B cell (primary cell): Measurements from ENCODE around the gene RIC1. TPM values are rescaled to one million over a fixed set of nuclear protein-coding genes. Genes with fewer than 3 reads are reported as not detected.

ENCODE experiments used
- ATAC-seq: fragments of 200-7000 bp; cut with Tn5 transposase; one replicate; pipeline ENCODE4 v1.10.0; 2021; ENCODE audit warnings: low read depth, mild to moderate bottlenecking, moderate number of reproducible peaks, moderate library complexity
- CTCF ChIA-PET: fragments of 350-600 bp; sonication (Branson Sonifier 250); formaldehyde crosslinking; loops from one replicate; lab custom pipeline; 2021; ENCODE audit warnings: antibody characterized with exemption, inconsistent platforms; lab: Charles Lee
- POLR2A ChIA-PET: fragments of 350-600 bp; sonication (Branson Sonifier 250); formaldehyde crosslinking; loops from one replicate; lab custom pipeline; 2021; ENCODE audit warnings: antibody characterized with exemption; lab: Charles Lee
- DNase-seq: peaks from one replicate; pipeline ENCODE4 v3.0.0; 2013
- H2AFZ ChIP-seq: 2 replicates; pipeline ENCODE4 v1.6.1; 2012; ENCODE audit warnings: mild to moderate bottlenecking, low read depth, low read length; ENCODE audit not compliant: insufficient read depth, poor library complexity, severe bottlenecking
- H3K27ac ChIP-seq, 2 donors: 1 replicate in 1 of 2; 2 replicates in 1 of 2; pipeline ENCODE4 v1.5.1; 2012 to 2013; ENCODE audit warnings: low read length in 2 of 2, mild to moderate bottlenecking in 2 of 2, moderate library complexity in 1 of 2
- H3K27me3 ChIP-seq, 4 experiments: fragments of 200-600 bp in 1 of 4; sonication (generic) in 1 of 4; replicated peaks in 1 of 4; 1 replicate in 2 of 4; 2 replicates in 2 of 4; pipeline versions ENCODE4 v1.6.1 to v1.7.0; 2013 to 2016; ENCODE audit warnings: low read length in 3 of 4, mild to moderate bottlenecking in 2 of 4, mixed read lengths in 1 of 4, moderate library complexity in 1 of 4; ENCODE audit not compliant: insufficient read depth in 4 of 4, control insufficient read depth in 3 of 4; ENCODE audit errors: control extremely low read depth in 1 of 4
- H3K36me3 ChIP-seq, 2 experiments: replicated peaks in 1 of 2; 1 replicate in 1 of 2; 2 replicates in 1 of 2; pipeline versions ENCODE4 v1.6.1 to v1.7.1; 2013; ENCODE audit warnings: low read length in 1 of 2; ENCODE audit not compliant: insufficient read depth in 2 of 2, control insufficient read depth in 1 of 2; ENCODE audit errors: control extremely low read depth in 1 of 2, extremely low read depth in 1 of 2
- H3K4me1 ChIP-seq, 2 donors: fragments of 200-600 bp in 1 of 2; sonication (generic) in 1 of 2; 1 replicate in 1 of 2; 2 replicates in 1 of 2; pipeline versions ENCODE4 v1.5.1 to v1.6.1; 2013 to 2017; ENCODE audit warnings: low read length in 2 of 2; ENCODE audit not compliant: control insufficient read depth in 2 of 2, insufficient read depth in 2 of 2
- H3K4me2 ChIP-seq: replicated peaks from 2 replicates; pipeline ENCODE3; 2012; ENCODE audit warnings: mild to moderate bottlenecking, low read depth, low read length; ENCODE audit not compliant: poor library complexity, severe bottlenecking
- H3K4me3 ChIP-seq, 5 experiments: fragments of 200-600 bp in 1 of 5; sonication (generic) in 1 of 5; 1 replicate in 3 of 5; 2 replicates in 2 of 5; pipeline versions ENCODE4 v1.5.1 to v1.7.0; 2011 to 2016; ENCODE audit warnings: low read length in 4 of 5, mild to moderate bottlenecking in 4 of 5, low read depth in 2 of 5, control low read depth in 1 of 5, moderate library complexity in 1 of 5; ENCODE audit not compliant: insufficient read depth in 1 of 5; ENCODE audit errors: control extremely low read depth in 1 of 5, extremely low read depth in 1 of 5
- H3K79me2 ChIP-seq: fragments of 200-600 bp; sonication (generic); one replicate; pipeline ENCODE4 v1.6.0; 2016; ENCODE audit warnings: low read length; ENCODE audit not compliant: control insufficient read depth, insufficient read depth
- H3K9ac ChIP-seq: fragments of 200-600 bp; sonication (generic); 2 replicates; pipeline ENCODE4 v1.6.1; 2017; ENCODE audit warnings: mild to moderate bottlenecking, low read length, moderate library complexity
- H3K9me3 ChIP-seq, 3 donors: one replicate each; pipeline versions ENCODE4 v1.6.1 to v1.7.1; 2013; ENCODE audit warnings: low read length in 2 of 3; ENCODE audit not compliant: control insufficient read depth in 2 of 3, insufficient read depth in 1 of 3; ENCODE audit errors: control extremely low read depth in 1 of 3
- H4K20me1 ChIP-seq: 2 replicates; pipeline ENCODE4 v1.6.0; 2012; ENCODE audit warnings: mild to moderate bottlenecking, low read length; ENCODE audit not compliant: insufficient read depth, control insufficient read depth, poor library complexity, severe bottlenecking
- H3K27ac Mint-ChIP-seq: one replicate; pipeline ENCODE4 v1.8.0; 2021; ENCODE audit warnings: mixed read lengths
- H3K27me3 Mint-ChIP-seq: one replicate; pipeline ENCODE4 v1.8.0; 2021; ENCODE audit warnings: mixed read lengths
- H3K4me1 Mint-ChIP-seq: one replicate; pipeline ENCODE4 v1.8.0; 2021; ENCODE audit warnings: mixed read lengths
- H3K4me3 Mint-ChIP-seq: one replicate; pipeline ENCODE4 v1.8.0; 2021; ENCODE audit warnings: mixed read lengths
- H3K9me3 Mint-ChIP-seq: one replicate; pipeline ENCODE4 v1.8.0; 2022; ENCODE audit warnings: mixed read lengths; ENCODE audit not compliant: insufficient read depth
- CTCF ChIP-seq: fragments of 200-600 bp; IDR thresholded peaks from one replicate; pipeline ENCODE4 v1.8.0; 2022; ENCODE audit warnings: antibody characterized with exemption, mild to moderate bottlenecking
- EZH2 ChIP-seq: IDR thresholded peaks from 2 replicates; pipeline ENCODE4 v1.6.1; 2012; ENCODE audit warnings: borderline replicate concordance, low read depth, mild to moderate bottlenecking, moderate library complexity, low read length; ENCODE audit not compliant: insufficient read depth, poor library complexity, severe bottlenecking
- WGBS: methylation state at CpG from one replicate; pipeline ENCODE4 v1.1.5; 2013; ENCODE audit warnings: missing lambda C conversion rate; ENCODE audit not compliant: insufficient coverage; 5-methylcytosine and 5-hydroxymethylcytosine counted together
- intact Hi-C: fragments of 100-400 bp; cut with micrococcal nuclease; formaldehyde crosslinking; loops from one replicate; pipeline ENCODE4 v1.10.0; 2022
- polyA plus RNA-seq: library from polyadenylated mRNA; depleted of rRNA; stranded (reverse); fragments of >200 nt; gene quantifications from 2 replicates; pipeline ENCODE4 v1.2.3, GENCODE V29; 2012
- total RNA-seq, 2 donors: library from RNA; stranded (reverse); fragments of 120-200 nt in 1 of 2; gene quantifications; 1 replicate in 1 of 2; 2 replicates in 1 of 2; pipeline versions ENCODE4 v1.2.3 to v1.2.4, GENCODE V29; 2013 to 2022

RIC1 gene
- total and polyA plus RNA-seq, 2 donors (not counting 1 experiment from before 2014, with no cell fraction given): 20.7 to 58.8 TPM

- intact Hi-C loops: loop anchor here (1.0 to 10.0 kb wide), 3 partner anchors 82 to 528 kb away; no protein-coding TSS in a partner anchor
- ATAC-seq: no peak
- Histone ChIP-seq H3K9ac (no peak overlapping the region), H3K27me3 (no peaks in the 10 kb centered on the region), H3K79me2 (peaks cover 3% of the 10 kb centered on the region), H3K4me2 (no peak overlapping the region), H3K9me3 (peaks cover 0 to 16% (median 0%) of the 10 kb centered on the region in 3 donors), H3K4me1 (peaks cover 3 to 7% of the 10 kb centered on the region in 2 donors), H3K4me3 (no peak overlapping the region), H3K36me3 (peaks cover 8 to 36% of the 10 kb centered on the region in 2 experiments), H3K27ac (no peak overlapping the region), H2AFZ (no peak overlapping the region), H4K20me1 (no peaks in the 10 kb centered on the region)
- DNase-seq: peak; percentile 22
- TF ChIP-seq EZH2: no peak
- TF ChIP-seq CTCF: peak; percentile 46
- H3K27ac Mint-ChIP-seq: no peak overlapping the region
- peaks cover 13% of the 10 kb centered on the region for H3K4me1 Mint-ChIP-seq
- peaks cover 4% of the 10 kb centered on the region for H3K9me3 Mint-ChIP-seq
- H3K4me3 Mint-ChIP-seq: no peak overlapping the region
- H3K27me3 Mint-ChIP-seq: no peaks in the 10 kb centered on the region
- no CpG with 5 or more reads among the region's 4 CpGs for WGBS
- POLR2A ChIA-PET: no interaction called here
- CTCF ChIA-PET: interaction anchor here (0.8 to 0.9 kb wide), 2 partner anchors 88 to 114 kb away, joined by 3 to 5 read pairs; no protein-coding TSS in a partner anchor
Measured at GRCh38 chr9:5714501-5715401, 85.8 kb downstream of the RIC1 start.
